OCI-LY7 (cell line): ENCODE data around the gene SMG6. TPM values are rescaled to one million over a fixed set of nuclear protein-coding genes. Genes with fewer than 3 reads are reported as not detected.

Source experiments
- BruUV-seq: library from RNA; stranded (reverse); fragments of 400-500 nt; replicated peaks from 2 replicates; lab custom pipeline; 2021; lab: Mats Ljungman, UMichigan
- CTCF ChIA-PET: fragments of 300-600 bp; sonication (Branson Sonifier 250); formaldehyde crosslinking; loops from one replicate; lab custom pipeline; 2022; ENCODE audit warnings: antibody characterized with exemption; ENCODE audit not compliant: unreplicated experiment; lab: Charles Lee
- POLR2A ChIA-PET: fragments of 300-600 bp; sonication (Branson Sonifier 250); formaldehyde crosslinking; loops from one replicate; lab custom pipeline; 2022; ENCODE audit warnings: antibody characterized with exemption; lab: Charles Lee
- DNase-seq: peaks from one replicate; pipeline ENCODE4 v3.0.0-alpha.2; 2015; ENCODE audit warnings: low spot score
- H2AFZ ChIP-seq: fragments of 200-600 bp; sonication (generic), shearing (Covaris generic); 2 replicates; pipeline ENCODE4 v1.6.1; 2014; ENCODE audit warnings: mild to moderate bottlenecking, antibody characterized with exemption, low read length, moderate library complexity
- H3K27ac ChIP-seq: fragments of 200-600 bp; sonication (generic); 2 replicates; pipeline ENCODE4 v1.5.1; 2014; ENCODE audit warnings: mixed run types, low read depth, mild to moderate bottlenecking, moderate library complexity, low read length, inconsistent platforms; ENCODE audit not compliant: poor library complexity, severe bottlenecking
- H3K36me3 ChIP-seq: fragments of 200-600 bp; sonication (generic); 2 replicates; pipeline ENCODE4 v1.6.1; 2014; ENCODE audit warnings: mild to moderate bottlenecking, antibody characterized with exemption, low read length, moderate library complexity, mixed read lengths; ENCODE audit not compliant: insufficient read depth
- H3K4me1 ChIP-seq: fragments of 200-600 bp; sonication (generic); 2 replicates; pipeline ENCODE4 v1.5.1; 2014; ENCODE audit warnings: mild to moderate bottlenecking, low read length; ENCODE audit not compliant: insufficient read depth, poor library complexity, severe bottlenecking
- H3K4me2 ChIP-seq: fragments of 200-600 bp; sonication (generic); 2 replicates; pipeline ENCODE4 v1.6.1; 2014; ENCODE audit warnings: mild to moderate bottlenecking, low read length
- H3K4me3 ChIP-seq: fragments of 200-600 bp; sonication (generic); 2 replicates; pipeline ENCODE4 v1.5.1; 2014; ENCODE audit warnings: mild to moderate bottlenecking, low read depth, low read length; ENCODE audit not compliant: poor library complexity, severe bottlenecking
- H3K79me2 ChIP-seq: fragments of 200-600 bp; sonication (generic); 2 replicates; pipeline ENCODE4 v1.6.1; 2016; ENCODE audit warnings: low read depth, mild to moderate bottlenecking, low read length, moderate library complexity, mixed read lengths; ENCODE audit not compliant: insufficient read depth
- H3K9me2 ChIP-seq: fragments of 200-600 bp; sonication (generic); 2 replicates; pipeline ENCODE4 v1.6.1; 2016; ENCODE audit warnings: mild to moderate bottlenecking, low read length, mixed read lengths; ENCODE audit not compliant: insufficient read depth
- H3K9me3 ChIP-seq: fragments of 200-600 bp; sonication (generic); 2 replicates; pipeline ENCODE4 v1.6.1; 2014; ENCODE audit warnings: mild to moderate bottlenecking, mixed run types, low read length, mixed read lengths
- H4K20me1 ChIP-seq: fragments of 200-600 bp; sonication (generic); 2 replicates; pipeline ENCODE4 v1.6.1; 2014; ENCODE audit warnings: mild to moderate bottlenecking, antibody characterized with exemption, low read length, moderate library complexity, mixed read lengths; ENCODE audit not compliant: insufficient read depth
- EZH2phosphoT487 ChIP-seq: fragments of 200-600 bp; sonication (generic); IDR thresholded peaks from 2 replicates; pipeline ENCODE4 v1.6.1; 2018; ENCODE audit warnings: low read depth, borderline replicate concordance, mild to moderate bottlenecking, mixed run types, antibody characterized with exemption, low read length, moderate library complexity, mixed read lengths
- intact Hi-C: fragments of 100-400 bp; cut with micrococcal nuclease; formaldehyde crosslinking; loops from one replicate; pipeline ENCODE4 v1.10.0; 2022; ENCODE audit not compliant: unreplicated experiment
- total RNA-seq, 2 experiments: library from RNA; depleted of rRNA in 1 of 2; stranded (reverse); fragments of >200 nt in 1 of 2; shearing (Covaris generic) in 1 of 2; gene quantifications; 2 replicates each; pipeline ENCODE4 v1.2.3, GENCODE V29; 2014 to 2022
- TF ChIP-seq, protein P1 (sequence below): fragments of 200-600 bp; sonication (generic); conservative IDR thresholded peaks from 2 replicates; pipeline ENCODE4 v1.5.1; 2014; ENCODE audit warnings: mild to moderate bottlenecking, antibody characterized with exemption, low read length, moderate library complexity, mixed read lengths

Gene SMG6
- total RNA-seq, 2 experiments from 2014 or later = 12.5 to 17.8 TPM

DNA sequence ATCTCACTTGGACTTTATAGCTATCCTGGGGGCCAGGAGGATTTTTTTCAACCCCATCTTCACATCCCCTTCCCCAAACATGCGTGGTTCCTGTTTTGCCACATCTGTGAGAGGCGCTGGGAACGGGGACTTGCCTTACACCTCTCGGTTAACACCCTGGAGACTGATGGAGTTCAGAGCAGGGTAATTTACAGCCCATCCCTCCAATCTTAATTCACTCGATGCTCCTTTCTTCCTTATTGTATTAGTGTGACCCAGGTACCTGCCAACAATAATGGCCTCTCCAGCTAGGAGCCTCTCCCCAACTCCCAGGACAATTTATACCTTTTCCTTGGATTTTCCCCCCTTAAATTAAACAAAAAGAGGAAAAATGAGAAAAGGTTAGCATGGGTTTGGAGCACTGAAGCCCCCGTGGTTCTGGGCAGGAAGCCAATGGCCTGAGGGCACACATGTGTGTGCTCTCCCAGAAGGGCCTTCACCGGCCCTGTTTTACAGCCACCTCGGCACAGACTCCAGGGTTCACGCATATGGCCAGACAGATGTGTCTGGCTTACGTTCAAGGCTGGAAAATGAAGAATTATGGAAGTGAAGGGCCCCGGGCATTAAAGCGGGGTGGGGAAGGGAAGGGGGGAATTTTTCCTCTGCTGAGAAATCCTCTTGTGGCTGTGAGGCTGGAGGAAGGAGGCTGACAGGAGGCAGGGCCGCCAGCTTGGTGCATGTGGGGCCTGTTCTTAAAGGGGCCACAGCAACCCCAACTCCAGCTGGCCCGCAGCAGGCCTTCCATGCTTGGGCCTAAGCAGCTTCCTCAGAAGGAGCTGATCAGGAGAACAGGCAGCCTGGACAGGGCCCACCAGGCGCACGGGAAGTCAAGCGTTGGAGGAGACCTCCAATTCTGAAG, 227.2 kb downstream of the SMG6 start:
- Histone ChIP-seq H3K4me1 (no peaks in the 10 kb centered on the region), H2AFZ (no peak overlapping the region), H3K27ac (no peak overlapping the region), H3K9me2 (no peaks in the 10 kb centered on the region), H3K79me2 (no peaks in the 10 kb centered on the region), H3K36me3 (peaks cover 6% of the 10 kb centered on the region; the same call in 1 of the 2 replicates), H4K20me1 (no peaks in the 10 kb centered on the region), H3K9me3 (no peaks in the 10 kb centered on the region), H3K4me3 (no peak overlapping the region), H3K4me2 (no peak overlapping the region)
- POLR2A ChIA-PET = interaction anchor here (0.9 kb wide), 1 partner anchor 12 kb away, joined by 3 read pairs; no protein-coding TSS in a partner anchor
- TF ChIP-seq EZH2phosphoT487 = no peak
- TF ChIP-seq, protein P1, sequence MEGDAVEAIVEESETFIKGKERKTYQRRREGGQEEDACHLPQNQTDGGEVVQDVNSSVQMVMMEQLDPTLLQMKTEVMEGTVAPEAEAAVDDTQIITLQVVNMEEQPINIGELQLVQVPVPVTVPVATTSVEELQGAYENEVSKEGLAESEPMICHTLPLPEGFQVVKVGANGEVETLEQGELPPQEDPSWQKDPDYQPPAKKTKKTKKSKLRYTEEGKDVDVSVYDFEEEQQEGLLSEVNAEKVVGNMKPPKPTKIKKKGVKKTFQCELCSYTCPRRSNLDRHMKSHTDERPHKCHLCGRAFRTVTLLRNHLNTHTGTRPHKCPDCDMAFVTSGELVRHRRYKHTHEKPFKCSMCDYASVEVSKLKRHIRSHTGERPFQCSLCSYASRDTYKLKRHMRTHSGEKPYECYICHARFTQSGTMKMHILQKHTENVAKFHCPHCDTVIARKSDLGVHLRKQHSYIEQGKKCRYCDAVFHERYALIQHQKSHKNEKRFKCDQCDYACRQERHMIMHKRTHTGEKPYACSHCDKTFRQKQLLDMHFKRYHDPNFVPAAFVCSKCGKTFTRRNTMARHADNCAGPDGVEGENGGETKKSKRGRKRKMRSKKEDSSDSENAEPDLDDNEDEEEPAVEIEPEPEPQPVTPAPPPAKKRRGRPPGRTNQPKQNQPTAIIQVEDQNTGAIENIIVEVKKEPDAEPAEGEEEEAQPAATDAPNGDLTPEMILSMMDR = no peak
- no TSS peak for BruUV-seq
- DNase-seq = no peak
- CTCF ChIA-PET = no interaction called here
- intact Hi-C loops = no loop called here

DNA sequence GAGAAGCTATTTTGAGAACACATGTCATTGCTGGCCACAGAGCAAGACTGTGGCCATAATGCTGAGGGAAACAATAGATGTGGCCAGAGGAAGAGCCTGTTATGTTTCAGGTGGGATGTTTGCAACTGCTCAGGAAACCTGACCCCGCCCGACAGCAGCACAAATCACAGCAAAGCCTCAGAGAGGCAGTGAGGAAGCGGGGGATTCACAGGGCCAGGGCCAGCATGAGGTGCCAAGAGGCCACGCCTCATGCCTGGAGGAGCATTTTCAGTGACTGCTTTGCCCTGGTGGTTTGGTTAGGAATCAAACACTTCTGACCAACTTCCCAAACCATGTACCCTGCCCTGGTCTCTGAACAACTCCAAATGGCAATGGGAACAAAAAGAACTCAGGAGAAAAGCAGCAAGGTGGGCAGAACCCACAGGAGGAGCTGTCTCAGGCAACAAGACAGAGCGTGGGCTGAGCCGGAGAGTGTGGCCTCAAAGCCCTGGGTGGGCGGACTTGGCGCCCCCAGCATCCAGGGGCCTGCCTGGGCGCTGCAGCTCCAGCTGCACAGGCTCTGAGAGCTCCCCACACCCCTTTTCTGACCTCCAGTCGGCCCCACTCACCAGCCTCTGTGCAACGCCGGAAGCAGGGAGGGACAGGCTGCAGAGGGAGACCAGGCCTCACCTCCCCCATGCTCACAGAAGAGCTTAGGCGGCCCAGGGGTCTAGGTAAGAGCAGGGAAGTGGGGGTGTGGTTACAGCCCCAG, 228.1 kb downstream of the SMG6 start:
- no peak overlapping the region for H3K4me3 ChIP-seq
- intact Hi-C loops = no loop called here
- H3K9me2 ChIP-seq = no peaks in the 10 kb centered on the region
- no peaks in the 10 kb centered on the region for H3K4me1 ChIP-seq
- H3K4me2 ChIP-seq = no peak overlapping the region
- no peaks in the 10 kb centered on the region; the same call in 1 of the 2 replicates for H3K36me3 ChIP-seq
- no peaks in the 10 kb centered on the region for H4K20me1 ChIP-seq
- BruUV-seq = no TSS peak
- H3K9me3 ChIP-seq = no peaks in the 10 kb centered on the region
- H2AFZ ChIP-seq = no peak overlapping the region
- ChIA-PET CTCF (no interaction called here), POLR2A (no interaction called here)
- DNase-seq = no peak
- H3K27ac ChIP-seq = no peak overlapping the region
- no peaks in the 10 kb centered on the region for H3K79me2 ChIP-seq
- no peak for TF ChIP-seq EZH2phosphoT487
- TF ChIP-seq, protein P1 = no peak
